Parathyroid adenoma (tissue), 2 donors: ENCODE measurements around the gene CAMTA1.

Source experiments
- H2AFZ ChIP-seq: fragments of 300-600 bp; sonication (generic); one replicate; pipeline ENCODE4 v1.7.0; 2017; ENCODE audit warnings: antibody characterized with exemption, mild to moderate bottlenecking
- H3K27ac ChIP-seq: fragments of 300-600 bp; sonication (generic); one replicate; pipeline ENCODE4 v1.7.0; 2017
- H3K27me3 ChIP-seq: fragments of 300-600 bp; sonication (generic); one replicate; pipeline ENCODE4 v1.7.0; 2017; ENCODE audit warnings: low read length; ENCODE audit not compliant: control insufficient read depth, insufficient read depth
- H3K36me3 ChIP-seq: fragments of 300-600 bp; sonication (generic); one replicate; pipeline ENCODE4 v1.7.0; 2017; ENCODE audit warnings: low read length; ENCODE audit not compliant: control insufficient read depth, insufficient read depth
- H3K4me1 ChIP-seq: fragments of 300-600 bp; sonication (generic); one replicate; pipeline ENCODE4 v1.7.0; 2017; ENCODE audit warnings: control low read depth
- H3K4me2 ChIP-seq: fragments of 300-600 bp; sonication (generic); one replicate; pipeline ENCODE4 v1.7.0; 2017; ENCODE audit warnings: low read length
- H3K4me3 ChIP-seq: fragments of 300-600 bp; sonication (generic); one replicate; pipeline ENCODE4 v1.7.0; 2017; ENCODE audit warnings: low read depth, low read length
- H3K79me2 ChIP-seq: fragments of 300-600 bp; sonication (generic); one replicate; pipeline ENCODE4 v1.7.0; 2017; ENCODE audit warnings: control low read depth
- H3K9ac ChIP-seq: fragments of 300-600 bp; sonication (generic); one replicate; pipeline ENCODE4 v1.7.0; 2017; ENCODE audit warnings: mild to moderate bottlenecking
- H3K9me3 ChIP-seq: fragments of 300-600 bp; sonication (generic); one replicate; pipeline ENCODE4 v1.7.0; 2017; ENCODE audit warnings: low read length; ENCODE audit not compliant: control insufficient read depth
- TF ChIP-seq, protein P1 (sequence below): fragments of 300-600 bp; sonication (generic); IDR thresholded peaks from one replicate; pipeline ENCODE4 v1.7.0; 2017; ENCODE audit warnings: antibody characterized with exemption, mild to moderate bottlenecking
- donor health status: primary hyperparathyroidism.

Gene CAMTA1

GRCh38 chr1:7149080-7149838, 364.0 kb downstream of the CAMTA1 start:
- H3K79me2 ChIP-seq = no peaks in the 10 kb centered on the region
- H3K4me1 ChIP-seq = no peaks in the 10 kb centered on the region
- no peak overlapping the region for H3K27ac ChIP-seq
- H3K36me3 ChIP-seq = no peaks in the 10 kb centered on the region
- TF ChIP-seq, protein P1, sequence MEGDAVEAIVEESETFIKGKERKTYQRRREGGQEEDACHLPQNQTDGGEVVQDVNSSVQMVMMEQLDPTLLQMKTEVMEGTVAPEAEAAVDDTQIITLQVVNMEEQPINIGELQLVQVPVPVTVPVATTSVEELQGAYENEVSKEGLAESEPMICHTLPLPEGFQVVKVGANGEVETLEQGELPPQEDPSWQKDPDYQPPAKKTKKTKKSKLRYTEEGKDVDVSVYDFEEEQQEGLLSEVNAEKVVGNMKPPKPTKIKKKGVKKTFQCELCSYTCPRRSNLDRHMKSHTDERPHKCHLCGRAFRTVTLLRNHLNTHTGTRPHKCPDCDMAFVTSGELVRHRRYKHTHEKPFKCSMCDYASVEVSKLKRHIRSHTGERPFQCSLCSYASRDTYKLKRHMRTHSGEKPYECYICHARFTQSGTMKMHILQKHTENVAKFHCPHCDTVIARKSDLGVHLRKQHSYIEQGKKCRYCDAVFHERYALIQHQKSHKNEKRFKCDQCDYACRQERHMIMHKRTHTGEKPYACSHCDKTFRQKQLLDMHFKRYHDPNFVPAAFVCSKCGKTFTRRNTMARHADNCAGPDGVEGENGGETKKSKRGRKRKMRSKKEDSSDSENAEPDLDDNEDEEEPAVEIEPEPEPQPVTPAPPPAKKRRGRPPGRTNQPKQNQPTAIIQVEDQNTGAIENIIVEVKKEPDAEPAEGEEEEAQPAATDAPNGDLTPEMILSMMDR = no peak
- H3K4me2 ChIP-seq = no peak overlapping the region
- no peaks in the 10 kb centered on the region for H3K9me3 ChIP-seq
- H3K4me3 ChIP-seq = no peak overlapping the region
- H3K27me3 ChIP-seq = no peaks in the 10 kb centered on the region
- no peak overlapping the region for H3K9ac ChIP-seq
- no peak overlapping the region for H2AFZ ChIP-seq

DNA sequence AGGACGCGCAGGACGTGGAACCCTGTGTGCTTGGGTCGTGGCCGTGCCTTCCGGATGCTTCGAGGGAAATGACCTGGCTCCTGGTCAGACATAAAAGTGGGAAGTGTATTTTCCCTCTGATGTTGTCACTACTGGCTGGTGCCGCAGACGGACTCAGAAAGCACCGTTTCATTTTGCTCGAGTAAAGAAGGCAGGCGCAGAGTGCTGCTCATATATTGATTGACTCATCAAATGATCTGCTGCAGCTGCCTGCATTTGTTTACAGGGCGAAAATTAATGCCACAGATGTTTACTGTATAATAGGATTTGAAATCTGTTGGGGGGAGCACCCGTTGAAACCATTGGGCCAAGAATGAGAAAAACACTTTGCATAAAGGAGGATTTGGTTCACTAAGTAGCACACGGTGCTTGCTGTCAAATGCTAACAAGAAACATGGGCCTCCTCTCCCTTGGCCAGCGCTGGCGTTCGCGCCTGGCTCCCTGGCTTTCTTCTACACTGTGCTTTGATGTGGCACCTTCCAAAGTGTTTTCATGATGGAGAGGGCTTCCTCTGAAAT, 365.5 kb downstream of the CAMTA1 start:
- Histone ChIP-seq H3K9ac (no peak overlapping the region), H3K4me1 (no peaks in the 10 kb centered on the region), H3K9me3 (no peaks in the 10 kb centered on the region), H3K4me2 (no peak overlapping the region), H3K36me3 (no peaks in the 10 kb centered on the region), H2AFZ (no peak overlapping the region), H3K27me3 (no peaks in the 10 kb centered on the region), H3K27ac (no peak overlapping the region), H3K79me2 (no peaks in the 10 kb centered on the region), H3K4me3 (no peak overlapping the region)
- TF ChIP-seq, protein P1 = no peak

DNA sequence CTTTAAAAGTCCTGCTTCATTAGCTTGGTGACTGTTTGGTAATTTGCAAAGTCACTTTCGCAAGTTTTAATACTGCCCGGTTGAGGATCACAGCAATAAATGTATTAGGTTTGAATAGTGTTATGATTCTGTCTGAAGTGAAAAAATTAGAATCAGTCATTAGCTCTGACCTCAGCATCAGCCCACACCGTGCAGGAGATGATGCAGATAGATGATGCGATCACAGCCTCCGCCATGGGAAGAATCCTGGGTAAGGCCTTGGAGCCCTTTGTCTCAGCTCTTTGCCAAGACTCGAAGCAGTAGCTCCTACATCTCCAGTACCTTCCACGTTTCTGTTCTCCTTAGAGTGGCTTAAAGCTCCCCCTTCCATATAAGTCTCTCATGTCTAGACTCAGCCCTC, 366.7 kb downstream of the CAMTA1 start:
- Histone ChIP-seq H3K4me3 (no peak overlapping the region), H3K27me3 (no peaks in the 10 kb centered on the region), H3K27ac (no peak overlapping the region), H3K36me3 (no peaks in the 10 kb centered on the region), H3K4me1 (no peaks in the 10 kb centered on the region), H3K9ac (no peak overlapping the region), H3K9me3 (no peaks in the 10 kb centered on the region), H3K4me2 (no peak overlapping the region), H2AFZ (no peak overlapping the region), H3K79me2 (no peaks in the 10 kb centered on the region)
- TF ChIP-seq, protein P1 = no peak

DNA sequence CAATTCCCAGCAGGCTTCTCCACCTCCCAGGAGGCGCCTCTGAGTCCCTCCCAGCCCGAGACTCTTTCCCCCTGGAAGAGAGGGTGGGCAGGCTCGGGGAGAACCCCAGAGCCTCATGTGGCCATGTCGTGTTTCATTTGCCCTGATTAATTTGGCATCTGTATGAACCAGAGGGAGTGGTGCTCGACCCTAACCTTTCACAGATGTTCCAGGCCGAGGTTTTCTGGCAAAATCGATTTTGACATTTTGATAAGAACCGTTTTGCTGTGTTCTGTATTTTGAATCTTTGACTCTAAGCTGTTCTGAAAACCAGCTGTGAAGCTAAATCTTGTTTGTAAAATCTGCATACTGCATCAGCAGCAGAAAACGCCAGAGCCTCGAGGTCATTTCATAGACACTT, 367.4 kb downstream of the CAMTA1 start:
- Histone ChIP-seq H3K27ac (no peak overlapping the region), H3K4me2 (no peak overlapping the region), H3K79me2 (no peaks in the 10 kb centered on the region), H3K36me3 (no peaks in the 10 kb centered on the region), H3K4me3 (no peak overlapping the region), H3K4me1 (no peaks in the 10 kb centered on the region), H3K9me3 (no peaks in the 10 kb centered on the region), H3K27me3 (no peaks in the 10 kb centered on the region), H2AFZ (no peak overlapping the region), H3K9ac (no peak overlapping the region)
- TF ChIP-seq, protein P1 = no peak

DNA sequence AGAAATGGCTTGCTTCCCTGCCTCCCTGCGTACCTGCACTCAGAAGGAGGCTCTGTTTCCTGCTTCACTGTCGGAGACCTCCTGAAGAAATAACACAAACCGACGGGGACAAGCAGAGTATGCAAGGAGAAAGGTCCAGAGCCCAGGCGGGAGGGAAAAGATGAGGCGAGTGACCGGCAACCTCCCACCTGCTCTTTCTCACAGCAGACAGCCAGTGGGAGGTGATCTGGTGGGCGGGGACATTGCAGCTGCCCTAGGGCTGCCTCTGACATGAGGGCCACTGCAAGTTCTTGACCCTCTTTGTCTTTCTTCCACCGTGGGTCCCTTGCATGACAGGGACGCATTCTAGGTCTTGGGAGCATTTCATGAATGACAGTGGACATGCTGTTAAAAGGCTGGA, 368.2 kb downstream of the CAMTA1 start:
- Histone ChIP-seq H3K4me3 (no peak overlapping the region), H3K36me3 (no peaks in the 10 kb centered on the region), H3K79me2 (no peaks in the 10 kb centered on the region), H3K4me2 (no peak overlapping the region), H3K27ac (no peak overlapping the region), H2AFZ (no peak overlapping the region), H3K4me1 (no peaks in the 10 kb centered on the region), H3K9me3 (no peaks in the 10 kb centered on the region), H3K9ac (no peak overlapping the region), H3K27me3 (no peaks in the 10 kb centered on the region)
- TF ChIP-seq, protein P1 = no peak
